K562 (cell line): ENCODE results near the gene PFKP.

Experiments used
- ARHGAP35 ChIP-seq: fragments of 450-650 bp; IDR thresholded peaks from 2 replicates; pipeline ENCODE4 v1.6.1; 2018; ENCODE audit not compliant: partially characterized antibody
- MAX ChIP-seq: sonication (generic); formaldehyde crosslinking; IDR thresholded peaks from 2 replicates; pipeline ENCODE4 v1.9.0; 2022; ENCODE audit warnings: mild to moderate bottlenecking, missing genetic modification reagents
- TSHZ1 ChIP-seq: fragments of 250-450 bp; sonication (Bioruptor Pico); IDR thresholded peaks from 2 replicates; pipeline ENCODE4 v1.4.0; 2020; ENCODE audit warnings: mild to moderate bottlenecking, moderate library complexity
- ZNF518B ChIP-seq: fragments of 250-450 bp; sonication (Bioruptor Pico); IDR thresholded peaks from 2 replicates; pipeline ENCODE4 v1.5.0; 2021; ENCODE audit warnings: mild to moderate bottlenecking, moderate library complexity

GRCh38 chr10:3030765-3031164 lies 36.6 kb upstream of the PFKP start:
- TF ChIP-seq MAX (CRISPR knock-in tag) (no peak), ARHGAP35 (no peak), ZNF518B (CRISPR knock-in tag) (no peak), TSHZ1 (no peak)
